Caco-2 (cell line): ENCODE results near the gene HENMT1. TPM values are rescaled to one million over a fixed set of nuclear protein-coding genes. Genes with fewer than 3 reads are reported as not detected.
"Not testable (repeated sequence)": the region's sequence is repeated elsewhere in the genome, so short reads cannot be mapped to it uniquely, and the experiment has no call there.

Experiments
- BruUV-seq: library from RNA; stranded (reverse); fragments of 400-500 nt; replicated peaks from 2 replicates; lab custom pipeline; 2021; lab: Mats Ljungman, UMichigan
- CTCF ChIA-PET: fragments of 300-600 bp; sonication (Branson Sonifier 250); formaldehyde crosslinking; loops from one replicate; lab custom pipeline; 2022; ENCODE audit warnings: antibody characterized with exemption; lab: Charles Lee
- POLR2A ChIA-PET: fragments of 300-600 bp; sonication (Branson Sonifier 250); formaldehyde crosslinking; loops from one replicate; lab custom pipeline; 2022; ENCODE audit warnings: antibody characterized with exemption; lab: Charles Lee
- DNase-seq, 2 experiments: peaks; one replicate each; pipeline versions ENCODE4 v3.0.0 to v3.0.0-alpha.2; 2020 to 2022
- H3K27me3 ChIP-seq: replicated peaks from 2 replicates; pipeline ENCODE4 v1.6.0; 2011; ENCODE audit warnings: low read length; ENCODE audit not compliant: control insufficient read depth, insufficient read depth
- H3K36me3 ChIP-seq: 2 replicates; pipeline ENCODE4 v1.5.1; 2011; ENCODE audit warnings: low read length; ENCODE audit not compliant: control insufficient read depth, insufficient read depth
- H3K4me1 ChIP-seq: fragments of 250-450 bp; sonication (Bioruptor Pico); 2 replicates; pipeline ENCODE4 v1.5.1; 2020; ENCODE audit warnings: mild to moderate bottlenecking
- H3K4me3 ChIP-seq: 2 replicates; pipeline ENCODE4 v1.5.1; 2011; ENCODE audit warnings: low read depth, mild to moderate bottlenecking, control low read depth, low read length
- H3K9me3 ChIP-seq: fragments of 250-450 bp; sonication (Bioruptor Pico); 2 replicates; pipeline ENCODE4 v1.5.1; 2020; ENCODE audit warnings: mild to moderate bottlenecking, moderate library complexity
- H3K27ac Mint-ChIP-seq: one replicate; pipeline ENCODE4 v1.8.0; 2022; ENCODE audit warnings: mixed read lengths; ENCODE audit not compliant: unreplicated experiment
- H3K27me3 Mint-ChIP-seq: one replicate; pipeline ENCODE4 v1.8.0; 2022; ENCODE audit warnings: mixed read lengths; ENCODE audit not compliant: insufficient read depth, unreplicated experiment
- H3K36me3 Mint-ChIP-seq: one replicate; pipeline ENCODE4 v1.8.0; 2022; ENCODE audit warnings: mild to moderate bottlenecking, mixed read lengths; ENCODE audit not compliant: insufficient read depth, unreplicated experiment
- H3K4me1 Mint-ChIP-seq: one replicate; pipeline ENCODE4 v1.8.0; 2022; ENCODE audit warnings: low read depth, mixed read lengths; ENCODE audit not compliant: unreplicated experiment
- H3K4me3 Mint-ChIP-seq: one replicate; pipeline ENCODE4 v1.8.0; 2022; ENCODE audit warnings: mild to moderate bottlenecking, moderate library complexity, mixed read lengths; ENCODE audit not compliant: unreplicated experiment
- H3K9me3 Mint-ChIP-seq: one replicate; pipeline ENCODE4 v1.8.0; 2022; ENCODE audit warnings: mixed read lengths; ENCODE audit not compliant: unreplicated experiment
- intact Hi-C: fragments of 100-400 bp; cut with micrococcal nuclease; formaldehyde crosslinking; loops from one replicate; pipeline ENCODE4 v1.10.0; 2022; ENCODE audit not compliant: unreplicated experiment
- total RNA-seq: library from RNA; stranded (reverse); gene quantifications from 2 replicates; pipeline ENCODE4 v1.2.3, GENCODE V29; 2022
- TF ChIP-seq, protein P1 (sequence below), 2 experiments: fragments of 200-600 bp in 1 of 2; IDR thresholded peaks; 1 replicate in 1 of 2; 2 replicates in 1 of 2; pipeline versions ENCODE4 v1.5.1 to v1.8.0; 2011 to 2022; ENCODE audit warnings: antibody characterized with exemption in 1 of 2, control low read depth in 1 of 2, inconsistent platforms in 1 of 2, low read depth in 1 of 2, low read length in 1 of 2, mild to moderate bottlenecking in 1 of 2, moderate library complexity in 1 of 2; ENCODE audit not compliant: insufficient read depth in 1 of 2, severe bottlenecking in 1 of 2, unreplicated experiment in 1 of 2

HENMT1 gene
- total RNA-seq, 1 experiment from 2014 or later = 21.0 TPM

DNA sequence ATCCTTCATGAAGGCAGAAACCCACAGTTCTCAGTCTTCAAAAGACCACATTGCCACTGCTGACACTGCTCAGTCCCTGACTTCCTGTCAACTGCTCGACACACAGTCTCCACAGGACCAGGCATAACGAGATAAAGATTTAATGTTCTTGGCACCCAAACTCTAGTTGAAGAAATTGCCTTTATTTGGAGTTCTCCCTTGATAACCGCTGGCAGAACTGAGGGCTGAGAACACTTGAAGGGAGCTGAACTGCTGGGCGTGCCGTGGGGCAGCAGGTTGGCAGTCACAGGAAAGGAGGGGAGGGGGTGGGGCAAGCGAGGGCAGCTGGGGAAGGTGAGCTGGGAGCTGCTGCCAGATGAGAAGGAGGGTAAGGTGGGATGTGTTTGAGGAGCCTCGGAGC lies 15.9 kb downstream of the HENMT1 start:
- no peaks in the 10 kb centered on the region for H3K9me3 Mint-ChIP-seq
- no peaks in the 10 kb centered on the region for H3K27me3 Mint-ChIP-seq
- no peak for DNase-seq
- H3K4me3 Mint-ChIP-seq = no peak overlapping the region
- no peaks in the 10 kb centered on the region for H3K9me3 ChIP-seq
- no peak overlapping the region for H3K4me3 ChIP-seq
- TF ChIP-seq, protein P1, sequence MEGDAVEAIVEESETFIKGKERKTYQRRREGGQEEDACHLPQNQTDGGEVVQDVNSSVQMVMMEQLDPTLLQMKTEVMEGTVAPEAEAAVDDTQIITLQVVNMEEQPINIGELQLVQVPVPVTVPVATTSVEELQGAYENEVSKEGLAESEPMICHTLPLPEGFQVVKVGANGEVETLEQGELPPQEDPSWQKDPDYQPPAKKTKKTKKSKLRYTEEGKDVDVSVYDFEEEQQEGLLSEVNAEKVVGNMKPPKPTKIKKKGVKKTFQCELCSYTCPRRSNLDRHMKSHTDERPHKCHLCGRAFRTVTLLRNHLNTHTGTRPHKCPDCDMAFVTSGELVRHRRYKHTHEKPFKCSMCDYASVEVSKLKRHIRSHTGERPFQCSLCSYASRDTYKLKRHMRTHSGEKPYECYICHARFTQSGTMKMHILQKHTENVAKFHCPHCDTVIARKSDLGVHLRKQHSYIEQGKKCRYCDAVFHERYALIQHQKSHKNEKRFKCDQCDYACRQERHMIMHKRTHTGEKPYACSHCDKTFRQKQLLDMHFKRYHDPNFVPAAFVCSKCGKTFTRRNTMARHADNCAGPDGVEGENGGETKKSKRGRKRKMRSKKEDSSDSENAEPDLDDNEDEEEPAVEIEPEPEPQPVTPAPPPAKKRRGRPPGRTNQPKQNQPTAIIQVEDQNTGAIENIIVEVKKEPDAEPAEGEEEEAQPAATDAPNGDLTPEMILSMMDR (IDR thresholded peaks at IDR 0.05; ENCODE audit: insufficient read depth in 1 of 2, low read depth in 1 of 2, low read length in 1 of 2, severe bottlenecking in 1 of 2, unreplicated experiment in 1 of 2) = no peak
- POLR2A ChIA-PET = no interaction called here
- no peaks in the 10 kb centered on the region for H3K36me3 ChIP-seq
- intact Hi-C loops = loop anchor here (5.0 kb wide), 1 partner anchor 252 kb away; no protein-coding TSS in a partner anchor
- peaks cover 14% of the 10 kb centered on the region for H3K36me3 Mint-ChIP-seq
- H3K27ac Mint-ChIP-seq = no peak overlapping the region
- H3K4me1 Mint-ChIP-seq = peaks cover 18% of the 10 kb centered on the region
- CTCF ChIA-PET = no interaction called here
- H3K27me3 ChIP-seq = no peaks in the 10 kb centered on the region
- peaks cover 11% of the 10 kb centered on the region for H3K4me1 ChIP-seq
- no TSS peak for BruUV-seq

DNA sequence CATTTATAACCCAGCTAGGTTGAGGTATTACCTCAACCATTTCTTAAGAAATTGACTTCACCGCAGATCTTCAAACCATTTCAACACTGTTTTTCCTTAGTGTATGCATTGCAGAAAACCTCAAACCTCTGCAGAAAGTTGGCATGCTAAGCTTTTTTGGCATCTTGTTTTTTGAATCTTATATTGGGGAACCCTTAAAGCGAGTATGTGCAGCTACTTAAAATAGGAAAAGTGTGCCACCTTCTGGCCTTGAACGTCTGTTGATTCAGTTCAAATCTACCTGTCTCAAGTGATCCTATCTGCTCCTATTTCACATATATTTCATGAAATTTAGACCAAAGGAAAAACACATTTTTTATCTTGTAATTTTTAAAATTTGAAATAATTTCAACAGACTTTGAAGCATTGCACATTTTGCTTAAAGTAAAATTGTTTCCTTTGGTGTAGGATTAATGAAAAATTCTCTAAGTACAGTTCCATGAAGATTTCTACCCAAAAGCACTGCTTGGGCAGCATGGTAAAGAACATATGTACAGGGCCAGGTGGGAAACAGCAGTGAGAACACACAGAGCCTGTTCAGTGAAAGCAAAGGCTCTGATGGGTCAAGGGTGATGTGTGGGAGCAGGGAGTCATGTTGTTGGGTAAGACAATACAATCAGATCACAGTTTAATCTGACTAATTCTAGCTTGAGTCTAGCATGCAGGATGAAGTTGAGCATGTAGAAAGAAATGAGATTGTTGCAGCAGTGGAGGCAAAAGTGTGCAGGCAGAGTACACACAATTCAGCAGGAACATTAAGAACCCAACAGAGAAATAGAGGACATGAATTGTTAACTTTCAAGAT lies 17.2 kb downstream of the HENMT1 start:
- Mint-ChIP-seq H3K27me3 (no peaks in the 10 kb centered on the region), H3K4me1 (peaks cover 18% of the 10 kb centered on the region), H3K9me3 (no peaks in the 10 kb centered on the region), H3K4me3 (no peak overlapping the region), H3K27ac (no peak overlapping the region), H3K36me3 (peaks cover 9% of the 10 kb centered on the region)
- CTCF ChIA-PET = interaction anchor here (0.6 to 0.8 kb wide), 4 partner anchors 17 to 478 kb away, joined by 3 to 5 read pairs (median 4); partner anchors contain the start of gene HENMT1
- POLR2A ChIA-PET = no interaction called here
- intact Hi-C loops = loop anchor here (1.0 to 2.0 kb wide), 2 partner anchors 83 to 131 kb away; partner anchors contain the start of gene EEIG2
- TF ChIP-seq, protein P1 (IDR thresholded peaks at IDR 0.05; ENCODE audit: insufficient read depth in 1 of 2, low read depth in 1 of 2, low read length in 1 of 2, severe bottlenecking in 1 of 2, unreplicated experiment in 1 of 2) = peak; percentile 47 to 51
- Histone ChIP-seq H3K4me3 (no peak overlapping the region), H3K4me1 (peaks cover 11% of the 10 kb centered on the region), H3K9me3 (no peaks in the 10 kb centered on the region), H3K27me3 (no peaks in the 10 kb centered on the region), H3K36me3 (no peaks in the 10 kb centered on the region)
- BruUV-seq = no TSS peak
- peak in 1 of 2 experiments; percentile 40 for DNase-seq

DNA sequence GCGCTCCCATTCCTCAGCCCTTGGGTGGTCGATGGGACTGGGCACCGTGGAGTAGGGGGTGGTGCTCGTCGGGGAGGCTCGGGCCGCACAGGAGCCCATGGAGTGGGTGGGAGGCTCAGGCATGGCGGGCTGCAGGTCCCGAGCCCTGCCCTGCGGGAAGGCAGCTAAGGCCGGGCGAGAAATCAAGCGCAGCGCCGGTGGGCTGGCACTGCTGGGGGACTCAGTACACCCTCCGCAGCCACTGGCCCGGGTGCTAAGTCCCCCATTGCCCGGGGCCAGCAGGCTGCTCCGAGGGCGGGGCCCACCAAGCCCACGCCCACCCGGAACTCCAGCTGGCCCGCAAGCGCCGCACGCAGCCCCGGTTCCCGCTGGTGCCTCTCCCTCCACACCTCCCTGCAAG lies 20.0 kb downstream of the HENMT1 start:
- H3K36me3 ChIP-seq, H3K4me1 ChIP-seq, DNase-seq, CTCF ChIA-PET, intact Hi-C loops, H3K27ac Mint-ChIP-seq, H3K27me3 Mint-ChIP-seq, H3K4me1 Mint-ChIP-seq, BruUV-seq, H3K9me3 ChIP-seq, H3K4me3 ChIP-seq, H3K4me3 Mint-ChIP-seq, H3K9me3 Mint-ChIP-seq, H3K27me3 ChIP-seq, POLR2A ChIA-PET, H3K36me3 Mint-ChIP-seq: not testable (repeated sequence)
